GM12873 (cell line): ENCODE results near the gene E2F4.

ENCODE experiments used
- TF ChIP-seq, protein P1 (sequence below): IDR thresholded peaks from 2 replicates; pipeline ENCODE4 v1.5.1; 2012; ENCODE audit warnings: low read depth, mild to moderate bottlenecking, moderate library complexity, low read length, control low read depth; ENCODE audit not compliant: insufficient read depth; ENCODE audit errors: missing control alignments

Gene E2F4

DNA sequence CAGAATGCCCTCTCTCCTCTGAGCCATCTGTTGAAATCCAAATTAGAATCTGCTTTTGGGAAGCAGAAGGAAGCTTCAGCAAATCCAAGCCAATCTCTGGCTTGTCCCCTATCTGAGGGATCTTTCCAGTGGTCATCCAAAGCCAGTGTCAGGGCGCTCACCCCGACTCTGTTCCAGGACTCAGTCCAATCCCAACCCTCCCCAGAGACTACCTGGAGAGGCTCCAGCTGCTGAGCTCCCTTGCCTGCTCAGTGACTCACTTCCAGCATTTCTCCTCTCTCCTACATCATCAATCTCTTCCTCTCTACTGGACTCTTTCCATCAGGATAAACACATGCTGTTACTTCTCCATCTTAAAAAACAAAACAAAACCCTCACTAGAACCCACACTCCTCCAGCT is 10.6 kb upstream of the E2F4 start:
- TF ChIP-seq, protein P1, sequence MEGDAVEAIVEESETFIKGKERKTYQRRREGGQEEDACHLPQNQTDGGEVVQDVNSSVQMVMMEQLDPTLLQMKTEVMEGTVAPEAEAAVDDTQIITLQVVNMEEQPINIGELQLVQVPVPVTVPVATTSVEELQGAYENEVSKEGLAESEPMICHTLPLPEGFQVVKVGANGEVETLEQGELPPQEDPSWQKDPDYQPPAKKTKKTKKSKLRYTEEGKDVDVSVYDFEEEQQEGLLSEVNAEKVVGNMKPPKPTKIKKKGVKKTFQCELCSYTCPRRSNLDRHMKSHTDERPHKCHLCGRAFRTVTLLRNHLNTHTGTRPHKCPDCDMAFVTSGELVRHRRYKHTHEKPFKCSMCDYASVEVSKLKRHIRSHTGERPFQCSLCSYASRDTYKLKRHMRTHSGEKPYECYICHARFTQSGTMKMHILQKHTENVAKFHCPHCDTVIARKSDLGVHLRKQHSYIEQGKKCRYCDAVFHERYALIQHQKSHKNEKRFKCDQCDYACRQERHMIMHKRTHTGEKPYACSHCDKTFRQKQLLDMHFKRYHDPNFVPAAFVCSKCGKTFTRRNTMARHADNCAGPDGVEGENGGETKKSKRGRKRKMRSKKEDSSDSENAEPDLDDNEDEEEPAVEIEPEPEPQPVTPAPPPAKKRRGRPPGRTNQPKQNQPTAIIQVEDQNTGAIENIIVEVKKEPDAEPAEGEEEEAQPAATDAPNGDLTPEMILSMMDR = no peak

DNA sequence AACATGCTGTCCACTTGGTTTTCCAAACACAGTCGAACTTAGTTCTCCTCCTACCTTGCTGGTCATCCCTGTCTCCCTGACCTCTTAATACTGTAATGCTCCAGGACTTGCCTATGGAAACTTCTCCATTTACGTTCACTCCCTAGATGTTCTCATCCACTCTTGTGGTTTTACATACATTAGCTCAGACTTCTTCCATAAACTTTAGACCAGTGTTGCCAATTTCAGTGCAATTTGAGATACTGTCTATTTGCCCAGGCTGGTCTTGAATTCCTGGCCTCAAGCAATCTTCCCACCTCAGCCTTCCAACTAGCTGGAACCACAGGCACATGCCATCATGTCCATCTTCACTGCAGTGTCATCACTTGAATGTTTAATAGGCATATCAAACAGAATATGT is 9.7 kb upstream of the E2F4 start:
- TF ChIP-seq, protein P1 = no peak

DNA sequence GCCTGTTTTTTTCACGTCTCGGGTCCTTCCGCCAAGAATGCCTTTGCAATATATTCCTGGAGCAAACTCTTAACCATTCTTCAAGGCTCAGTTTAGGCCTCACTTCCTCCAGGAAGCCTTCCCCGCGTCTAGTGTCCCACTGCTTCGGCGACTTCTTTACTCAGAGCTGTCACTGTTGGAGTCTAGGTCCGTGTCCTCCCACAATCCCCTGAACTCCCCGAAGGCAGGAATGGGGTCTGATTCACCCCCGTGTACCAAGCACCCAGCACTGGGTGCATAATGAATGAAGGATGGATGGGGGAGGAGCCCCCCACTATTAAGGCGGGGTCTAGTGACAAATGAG is 8.7 kb upstream of the E2F4 start:
- TF ChIP-seq, protein P1 = no peak

DNA sequence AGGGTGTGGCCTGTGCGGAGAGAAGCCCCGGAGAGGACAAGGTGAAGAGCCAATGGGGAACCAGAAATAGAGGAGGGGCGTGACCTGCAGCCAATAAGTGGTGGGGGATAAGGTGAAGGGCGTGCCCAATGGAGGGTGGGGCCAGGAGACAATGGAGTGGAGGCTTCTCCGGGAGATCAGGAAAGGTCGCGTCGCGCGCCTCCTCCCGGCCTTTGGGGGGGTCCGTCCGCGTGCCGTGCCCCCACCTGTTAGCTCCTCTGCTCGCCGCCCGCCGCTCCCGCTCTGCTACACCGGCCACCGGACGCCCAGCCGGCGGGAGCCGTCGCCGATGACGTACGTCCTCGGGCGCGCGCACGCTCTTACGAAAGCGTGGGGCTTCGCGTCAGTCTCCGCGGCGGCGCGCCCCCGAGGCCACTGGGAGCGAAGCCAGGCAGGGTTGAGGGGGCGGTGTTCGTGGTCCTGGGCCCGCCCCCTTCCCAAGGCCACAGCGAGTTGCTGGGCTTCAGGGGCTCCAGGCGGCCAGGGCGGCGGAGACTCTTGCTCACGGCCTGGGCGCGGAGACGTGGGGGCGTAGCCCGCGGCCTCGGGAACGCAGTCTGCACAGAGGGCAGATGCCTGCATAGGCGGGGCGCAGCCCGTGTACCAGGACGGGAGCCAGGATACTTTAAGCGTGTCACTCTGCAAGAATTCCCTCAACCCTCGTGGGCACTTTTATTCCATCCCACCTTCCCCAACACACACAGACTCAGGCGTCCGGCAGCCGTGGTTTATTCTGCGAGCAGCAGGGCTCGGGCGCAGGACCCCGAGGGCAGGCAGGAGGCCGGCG is 8.1 kb upstream of the E2F4 start, which contains the start of gene MATCAP1:
Gene MATCAP1 (minus strand): TSS at position 337 of the 826 bp plus-strand sequence. CDS start 3,353 bp downstream, outside the sequence.
- TF ChIP-seq, protein P1 = no peak

DNA sequence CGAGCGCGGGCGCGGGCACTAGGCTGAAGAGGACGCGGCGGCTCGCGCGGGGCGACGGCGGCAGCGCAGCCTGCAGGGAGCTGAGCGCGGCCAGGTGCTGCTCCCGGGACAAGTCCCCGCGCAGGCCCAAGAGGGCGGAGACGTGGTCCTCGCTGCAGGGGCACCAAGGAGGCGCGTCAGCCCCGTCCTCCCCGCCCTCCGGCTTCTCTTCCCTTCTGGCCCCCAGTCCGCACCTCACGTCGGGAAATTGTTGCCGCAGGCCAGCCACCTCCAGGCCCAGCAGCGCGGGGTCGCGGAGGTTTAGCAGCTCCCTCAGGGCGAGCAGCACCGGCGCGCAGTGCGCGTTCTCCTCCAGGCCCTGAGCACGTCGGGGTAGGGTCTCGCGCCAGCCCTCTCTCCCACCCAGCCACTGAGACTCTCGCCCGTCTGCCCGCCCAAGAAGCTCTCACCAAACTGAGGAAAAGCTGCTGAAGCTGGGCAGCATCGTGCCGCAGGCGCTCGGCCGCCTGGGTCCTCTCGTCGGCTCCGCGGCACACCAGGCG is 7.4 kb upstream of the E2F4 start:
- TF ChIP-seq, protein P1 = no peak

DNA sequence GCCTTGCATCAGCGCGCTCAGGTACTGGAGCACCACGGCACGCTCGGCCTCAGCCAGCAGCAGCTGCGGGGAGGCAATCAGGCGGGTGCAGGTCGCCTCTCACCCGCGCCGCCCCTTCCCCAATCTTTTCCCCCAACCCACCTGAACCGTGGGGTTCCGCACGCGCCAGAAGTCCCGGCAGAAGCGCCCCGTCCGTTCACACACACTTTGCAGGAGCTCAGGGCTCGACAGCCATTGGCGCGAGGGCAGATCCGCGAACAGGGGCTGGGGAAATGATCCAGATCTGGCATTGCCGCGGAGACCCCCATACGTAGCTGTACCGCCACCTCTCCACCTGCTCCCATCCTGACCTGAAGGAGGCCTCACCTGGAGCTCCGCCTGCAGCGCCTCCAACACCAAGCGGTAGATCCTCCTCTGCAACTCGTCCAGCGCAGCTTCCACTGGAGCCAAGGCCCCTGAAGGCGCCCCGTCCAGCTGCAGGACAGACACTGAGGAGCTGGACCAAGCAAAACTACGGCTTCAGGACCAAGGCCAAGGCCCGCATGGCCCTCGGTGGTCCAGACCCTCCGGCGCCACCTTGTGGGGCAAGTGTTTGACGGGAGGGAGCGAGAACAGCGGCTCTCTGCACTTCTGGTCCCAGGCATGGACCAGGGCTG is 6.8 kb upstream of the E2F4 start:
- TF ChIP-seq, protein P1 = peak; percentile 90

DNA sequence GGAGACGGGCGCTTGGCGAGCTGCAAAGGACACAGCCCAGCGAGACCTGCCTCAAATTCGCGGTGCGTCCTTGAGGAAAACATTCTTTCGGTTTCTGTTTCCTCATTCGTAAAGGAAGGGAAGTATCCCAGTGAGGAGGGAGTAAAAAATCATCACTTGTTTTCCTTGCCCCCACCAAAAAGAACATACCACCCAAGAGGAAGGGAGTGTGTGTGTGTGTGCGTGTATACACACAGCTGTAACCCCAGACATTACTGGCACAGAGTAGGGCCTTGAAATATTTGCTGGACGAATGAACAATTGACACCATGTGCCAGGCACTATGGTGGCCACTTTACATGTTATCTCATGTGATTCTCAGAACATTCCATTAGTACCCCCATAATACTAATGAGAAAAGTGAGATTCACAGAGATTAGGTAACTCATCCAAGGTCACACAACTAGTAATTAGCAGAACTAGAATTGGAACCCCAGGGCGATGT is 6.3 kb upstream of the E2F4 start:
- TF ChIP-seq, protein P1 = no peak
